Loucy (cell line): ENCODE data around the gene MLST8.

Experiments
- EZH2phosphoT487 ChIP-seq: fragments of 200-600 bp; IDR thresholded peaks from 2 replicates; pipeline ENCODE4 v1.6.1; 2018; ENCODE audit warnings: antibody characterized with exemption, mild to moderate bottlenecking, moderate library complexity, borderline replicate concordance
- TF ChIP-seq, protein P1 (sequence below): fragments of 200-600 bp; sonication (generic); conservative IDR thresholded peaks from 2 replicates; pipeline ENCODE4 v1.5.1; 2014; ENCODE audit warnings: mild to moderate bottlenecking, antibody characterized with exemption, low read length

DNA sequence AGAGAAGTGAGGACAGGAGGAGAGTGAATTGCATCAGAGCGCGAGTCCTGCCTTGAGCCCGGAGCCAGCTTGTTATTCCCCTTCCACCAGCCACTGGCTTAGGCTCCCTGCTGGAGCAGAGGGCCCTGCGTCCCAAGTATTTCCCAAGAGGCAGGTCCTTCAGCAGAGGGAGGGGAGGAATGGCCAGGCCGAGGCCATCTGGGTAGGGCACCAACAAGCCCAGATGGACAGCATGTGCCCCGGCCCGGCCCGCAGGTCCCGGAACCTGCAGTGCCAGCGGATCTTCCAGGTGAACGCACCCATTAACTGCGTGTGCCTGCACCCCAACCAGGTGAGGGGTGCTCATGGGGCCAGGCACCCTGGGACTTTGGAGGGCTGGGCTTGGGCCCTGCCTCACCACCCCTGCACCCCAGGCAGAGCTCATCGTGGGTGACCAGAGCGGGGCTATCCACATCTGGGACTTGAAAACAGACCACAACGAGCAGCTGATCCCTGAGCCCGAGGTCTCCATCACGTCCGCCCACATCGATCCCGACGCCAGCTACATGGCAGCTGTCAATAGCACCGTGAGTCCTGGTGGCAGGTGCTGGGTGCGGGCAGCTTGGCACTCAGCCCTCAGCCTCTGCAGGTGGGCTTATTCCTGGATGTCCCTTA lies 1.7 kb downstream of the MLST8 start:
- TF ChIP-seq, protein P1, sequence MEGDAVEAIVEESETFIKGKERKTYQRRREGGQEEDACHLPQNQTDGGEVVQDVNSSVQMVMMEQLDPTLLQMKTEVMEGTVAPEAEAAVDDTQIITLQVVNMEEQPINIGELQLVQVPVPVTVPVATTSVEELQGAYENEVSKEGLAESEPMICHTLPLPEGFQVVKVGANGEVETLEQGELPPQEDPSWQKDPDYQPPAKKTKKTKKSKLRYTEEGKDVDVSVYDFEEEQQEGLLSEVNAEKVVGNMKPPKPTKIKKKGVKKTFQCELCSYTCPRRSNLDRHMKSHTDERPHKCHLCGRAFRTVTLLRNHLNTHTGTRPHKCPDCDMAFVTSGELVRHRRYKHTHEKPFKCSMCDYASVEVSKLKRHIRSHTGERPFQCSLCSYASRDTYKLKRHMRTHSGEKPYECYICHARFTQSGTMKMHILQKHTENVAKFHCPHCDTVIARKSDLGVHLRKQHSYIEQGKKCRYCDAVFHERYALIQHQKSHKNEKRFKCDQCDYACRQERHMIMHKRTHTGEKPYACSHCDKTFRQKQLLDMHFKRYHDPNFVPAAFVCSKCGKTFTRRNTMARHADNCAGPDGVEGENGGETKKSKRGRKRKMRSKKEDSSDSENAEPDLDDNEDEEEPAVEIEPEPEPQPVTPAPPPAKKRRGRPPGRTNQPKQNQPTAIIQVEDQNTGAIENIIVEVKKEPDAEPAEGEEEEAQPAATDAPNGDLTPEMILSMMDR = no peak
- TF ChIP-seq EZH2phosphoT487 = no peak
